T-helper 2 cell (primary cell): Measurements from ENCODE around the gene FOLR1.
A peak's percentile ranks its signal among the peaks of the same experiment; 100 is the strongest.
"Not testable (repeated sequence)": the region's sequence is repeated elsewhere in the genome, so short reads cannot be mapped to it uniquely, and the experiment has no call there.

Experiments
- DNase-seq, 5 experiments: peaks; one replicate each; pipeline versions ENCODE4 v3.0.0 to v3.0.0-alpha.2; 2012 to 2022

FOLR1 gene

GRCh38 chr11:72188267-72188666, 3.7 kb upstream of the FOLR1 start:
- no peak for DNase-seq

GRCh38 chr11:72189455-72190250, 2.3 kb upstream of the FOLR1 start:
- DNase-seq = no peak

GRCh38 chr11:72190631-72191071, 1.3 kb upstream of the FOLR1 start:
- no peak for DNase-seq

GRCh38 chr11:72195518-72196270, 3.8 kb downstream of the FOLR1 start:
- no peak for DNase-seq

- DNase-seq = not testable (repeated sequence)
These were observed 9.5 kb downstream of the FOLR1 start for GRCh38 chr11:72201445-72201844.

- DNase-seq = no peak
These were observed 10.6 kb downstream of the FOLR1 start for GRCh38 chr11:72202571-72202970.

- DNase-seq = peak in 1 of 5 experiments; percentile 35
These were observed 11.2 kb downstream of the FOLR1 start for GRCh38 chr11:72203163-72203562.

GRCh38 chr11:72204886-72205285, 12.9 kb downstream of the FOLR1 start:
- no peak for DNase-seq

GRCh38 chr11:72206794-72207193, 14.9 kb downstream of the FOLR1 start:
- DNase-seq = not testable (repeated sequence)

GRCh38 chr11:72208281-72208680, 16.3 kb downstream of the FOLR1 start:
- no peak for DNase-seq

GRCh38 chr11:72209101-72209500, 17.2 kb downstream of the FOLR1 start:
- no peak for DNase-seq

- DNase-seq = no peak
These were observed 24.7 kb downstream of the FOLR1 start, which contains the start of gene FOLR2 for GRCh38 chr11:72216638-72217037. Gene FOLR2, plus strand, starts transcription at chr11:72216794. Its CDS starts 1,791 bp downstream, at chr11:72218585.

GRCh38 chr11:72217841-72218240, 25.9 kb downstream of the FOLR1 start:
- peak in 1 of 5 experiments; percentile 19 for DNase-seq

GRCh38 chr11:72218251-72218745, 26.4 kb downstream of the FOLR1 start:
- DNase-seq = no peak

GRCh38 chr11:72220696-72221363, 28.9 kb downstream of the FOLR1 start:
- no peak for DNase-seq

- DNase-seq = no peak
These were observed 29.6 kb downstream of the FOLR1 start for GRCh38 chr11:72221386-72222075.

- DNase-seq = peak in 1 of 5 experiments; percentile 2
These were observed 30.4 kb downstream of the FOLR1 start for GRCh38 chr11:72222106-72222891.

GRCh38 chr11:72222907-72223614, 31.1 kb downstream of the FOLR1 start:
- peak; percentile 88 to 97 (median 92) for DNase-seq

- peak; percentile 26 to 77 (median 39) for DNase-seq
These were observed 31.9 kb downstream of the FOLR1 start for GRCh38 chr11:72223615-72224563.
